Gastrocnemius medialis (tissue), 4 donors: Measurements from ENCODE around the gene PAGR1. TPM values are rescaled to one million over a fixed set of nuclear protein-coding genes. Genes with fewer than 3 reads are reported as not detected.

Source experiments
- total RNA-seq, 4 donors: library from RNA; depleted of rRNA; stranded (reverse); fragments of >200 nt; gene quantifications; one replicate each; pipeline versions ENCODE4 v1.1.0 to v1.2.3, GENCODE V29; 2016

The PAGR1 gene
- total RNA-seq, 4 donors from 2014 or later: 15.5 to 29.2 (median 21.7) TPM

Other genes with a start within 250 kb of the PAGR1 start
- under 1 TPM in 3 of 4 donors, not detected in 1; 0.12 to 0.88 (median 0.84) TPM for gene SPN, start 152.9 kb upstream of the PAGR1 start, total RNA-seq
- gene QPRT, start 137.0 kb upstream of the PAGR1 start, total RNA-seq: 1 to 10 TPM in 2 of 4 donors, under 1 TPM in 2; 0.78 to 2.5 (median 1.5) TPM
- under 1 TPM in 2 of 4 donors, not detected in 2; 0.26 to 0.31 TPM for gene C16orf54, start 70.2 kb upstream of the PAGR1 start, total RNA-seq
- gene ZG16, start 37.9 kb upstream of the PAGR1 start, total RNA-seq: 1 to 10 TPM in 1 of 4 donors, not detected in 3; 1.7 TPM
- gene KIF22, start 25.4 kb upstream of the PAGR1 start, total RNA-seq: 10 to 100 TPM in 3 of 4 donors, 1 to 10 TPM in 1; 9.0 to 13.9 (median 12.8) TPM
- 100 to 1,000 TPM in 2 of 4 donors, 10 to 100 TPM in 2; 68.7 to 145 (median 96.4) TPM for gene MAZ, start 9.6 kb upstream of the PAGR1 start, total RNA-seq
- gene PRRT2, start 4.0 kb upstream of the PAGR1 start, total RNA-seq: 1 to 10 TPM in 1 of 4 donors, not detected in 3; 3.5 TPM
- gene MVP, start 4.3 kb downstream of the PAGR1 start, total RNA-seq: 10 to 100 TPM; 40.3 to 77.5 (median 47.6) TPM
- 10 to 100 TPM; 35.5 to 71.8 (median 55.7) TPM for gene CDIPT, start 47.1 kb downstream of the PAGR1 start, total RNA-seq
- 1 to 10 TPM in 1 of 4 donors, under 1 TPM in 3; 0.20 to 1.7 (median 0.56) TPM for gene SEZ6L2, start 83.4 kb downstream of the PAGR1 start, total RNA-seq
- not detected for gene ASPHD1, start 84.3 kb downstream of the PAGR1 start, total RNA-seq
- gene KCTD13, start 110.1 kb downstream of the PAGR1 start, total RNA-seq: 1 to 10 TPM; 3.7 to 8.6 (median 6.3) TPM
- 100 to 1,000 TPM in 1 of 4 donors, 10 to 100 TPM in 3; 48.1 to 120 (median 60.2) TPM for gene TMEM219, start 145.9 kb downstream of the PAGR1 start, total RNA-seq
- 10 to 100 TPM; 15.9 to 31.0 (median 22.1) TPM for gene TAOK2, start 157.7 kb downstream of the PAGR1 start, total RNA-seq
- 10 to 100 TPM; 13.5 to 25.6 (median 17.2) TPM for gene HIRIP3, start 179.5 kb downstream of the PAGR1 start, total RNA-seq
- 10 to 100 TPM; 45.4 to 74.8 (median 55.5) TPM for gene INO80E, start 180.1 kb downstream of the PAGR1 start, total RNA-seq
- gene DOC2A, start 194.9 kb downstream of the PAGR1 start, total RNA-seq: not detected
- gene C16orf92, start 207.0 kb downstream of the PAGR1 start, total RNA-seq: not detected
- gene TLCD3B, start 215.1 kb downstream of the PAGR1 start, total RNA-seq: under 1 TPM in 1 of 4 donors, not detected in 3; 0.27 TPM
- over 10,000 TPM in 1 of 4 donors, 1,000 to 10,000 TPM in 3; 6,096 to 10,805 (median 7,093) TPM for gene ALDOA, start 249.6 kb downstream of the PAGR1 start, total RNA-seq